Left lobe of liver (tissue), 2 donors: ENCODE results near the gene DLL4. TPM values are rescaled to one million over a fixed set of nuclear protein-coding genes. Genes with fewer than 3 reads are reported as not detected.
"Not testable (repeated sequence)": the region's sequence is repeated elsewhere in the genome, so short reads cannot be mapped to it uniquely, and the experiment has no call there.

Source experiments
- ATAC-seq: fragments of 200-7000 bp; cut with Tn5 transposase; one replicate; pipeline ENCODE4 v1.9.1; 2020; ENCODE audit warnings: mild to moderate bottlenecking, moderate library complexity
- DNase-seq: peaks from one replicate; pipeline ENCODE4 v3.0.0-alpha.2; 2020; ENCODE audit warnings: low spot score
- total RNA-seq: library from RNA; stranded (reverse); gene quantifications from one replicate; pipeline ENCODE4 v1.2.1, GENCODE V29; 2021
- donor health status: DM: no; HTN: no; CAD: no; lungs with moderate emphysema.
- donor health status: DM: no; HTN: yes; CAD: no.

The DLL4 gene
- total RNA-seq, 1 donor from 2014 or later: 3.7 TPM

DNA sequence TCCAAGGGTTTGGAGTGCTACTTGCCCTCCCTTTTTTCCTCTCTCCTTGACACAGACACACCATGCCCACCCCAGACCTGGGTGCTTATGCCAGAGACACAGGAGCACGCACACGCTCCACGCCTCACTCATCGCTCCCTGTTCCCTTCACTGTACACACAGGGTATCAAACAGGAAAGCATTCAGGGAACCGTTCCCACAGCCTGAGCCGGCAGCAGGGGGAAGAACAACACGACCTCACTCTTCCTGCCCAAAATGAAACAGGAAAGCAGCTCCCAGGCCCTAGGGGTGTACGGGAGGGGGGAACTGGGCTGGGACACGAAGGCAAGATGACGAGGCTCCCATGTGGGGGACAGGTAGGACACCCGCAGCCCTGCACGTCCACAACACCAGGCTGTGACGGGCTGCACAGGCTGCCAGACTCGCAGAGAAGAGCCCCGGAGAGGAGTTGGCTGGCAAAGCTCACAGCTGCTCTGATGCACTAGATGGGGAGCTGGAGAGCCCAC lies 11.2 kb downstream of the DLL4 start:
- no peak for DNase-seq
- no peak for ATAC-seq

- no peak for ATAC-seq
- DNase-seq: no peak
Measured at GRCh38 chr15:40941068-40941527, 12.0 kb downstream of the DLL4 start.

GRCh38 chr15:40941528-40942336 lies 12.6 kb downstream of the DLL4 start:
- peak; percentile 84 for ATAC-seq
- DNase-seq: peak; percentile 76

DNA sequence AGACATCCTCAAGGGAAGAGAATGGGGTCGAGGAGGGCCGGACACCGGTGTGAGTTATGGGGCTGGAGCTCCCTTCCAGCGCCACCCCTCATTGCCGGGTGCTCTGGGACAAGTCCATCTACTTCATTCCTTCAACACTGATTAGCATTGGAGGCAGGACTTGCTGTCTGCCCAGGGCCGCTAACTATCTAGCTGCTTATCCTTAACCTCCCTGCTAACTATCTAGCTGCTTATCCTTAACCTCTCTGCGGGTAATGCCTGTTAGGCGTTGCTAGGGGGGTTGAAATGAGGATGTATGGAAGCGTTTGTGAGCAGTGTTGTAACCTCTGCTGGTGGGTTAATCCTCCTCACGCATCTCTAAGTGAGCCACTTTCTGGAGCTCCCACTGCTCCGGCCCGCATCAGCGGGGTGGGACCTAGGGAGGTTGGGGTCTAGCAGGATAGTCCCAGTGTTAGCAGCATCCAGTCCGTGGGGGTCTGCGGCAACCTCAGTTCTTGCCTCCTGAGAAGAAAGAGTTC lies 13.3 kb downstream of the DLL4 start:
- DNase-seq: no peak
- ATAC-seq: peak; percentile 0

DNA sequence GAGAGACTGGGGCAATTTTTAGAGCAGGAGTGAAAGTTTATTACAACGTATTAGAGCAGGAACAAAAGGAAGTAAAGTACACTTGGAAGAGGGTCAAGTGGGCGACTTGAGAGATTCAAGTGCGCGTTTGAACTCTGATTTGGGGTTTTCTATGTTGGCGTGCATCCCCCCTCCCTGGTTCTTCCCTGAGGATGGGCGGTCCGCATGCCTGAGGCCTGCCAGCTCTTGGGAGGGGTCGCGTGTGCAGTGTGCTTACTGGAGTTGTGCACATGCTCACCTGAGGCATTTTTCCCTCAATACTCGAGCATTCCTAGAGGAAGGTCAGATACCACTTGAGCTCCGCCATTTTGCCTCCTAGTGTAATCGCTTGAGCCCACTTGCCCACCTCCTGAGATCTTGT lies 13.7 kb downstream of the DLL4 start:
- no peak for DNase-seq
- no peak for ATAC-seq

DNA sequence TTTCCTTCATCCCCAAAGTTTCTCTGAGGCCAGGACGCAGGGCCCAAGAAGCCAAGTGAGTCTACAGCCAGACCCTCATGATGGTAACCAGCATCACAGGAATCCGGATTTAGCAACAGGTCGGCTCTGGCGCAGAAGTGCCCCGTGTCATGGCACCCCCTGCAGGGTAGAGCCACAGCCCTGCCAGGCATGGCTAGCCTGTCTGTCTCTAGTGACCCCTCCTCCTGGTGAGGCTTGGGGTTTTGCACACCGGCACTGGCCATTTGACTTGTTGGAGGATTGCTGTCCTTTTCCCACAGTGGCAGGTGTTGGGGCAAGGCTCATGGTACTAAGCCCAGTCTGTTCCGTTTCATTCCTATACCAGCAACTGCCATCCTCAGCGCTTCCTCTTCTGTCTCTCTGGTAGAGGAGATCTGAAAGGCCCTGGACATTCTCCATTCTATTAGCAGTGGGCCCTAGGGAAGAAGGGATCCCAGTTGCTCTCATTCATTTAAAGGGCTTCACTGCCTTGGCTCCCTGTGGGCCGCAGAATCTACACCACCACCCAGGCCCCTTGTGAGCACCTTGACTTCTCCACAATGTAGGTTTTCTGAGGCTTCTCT lies 14.7 kb downstream of the DLL4 start:
- no peak for ATAC-seq
- DNase-seq: no peak

DNA sequence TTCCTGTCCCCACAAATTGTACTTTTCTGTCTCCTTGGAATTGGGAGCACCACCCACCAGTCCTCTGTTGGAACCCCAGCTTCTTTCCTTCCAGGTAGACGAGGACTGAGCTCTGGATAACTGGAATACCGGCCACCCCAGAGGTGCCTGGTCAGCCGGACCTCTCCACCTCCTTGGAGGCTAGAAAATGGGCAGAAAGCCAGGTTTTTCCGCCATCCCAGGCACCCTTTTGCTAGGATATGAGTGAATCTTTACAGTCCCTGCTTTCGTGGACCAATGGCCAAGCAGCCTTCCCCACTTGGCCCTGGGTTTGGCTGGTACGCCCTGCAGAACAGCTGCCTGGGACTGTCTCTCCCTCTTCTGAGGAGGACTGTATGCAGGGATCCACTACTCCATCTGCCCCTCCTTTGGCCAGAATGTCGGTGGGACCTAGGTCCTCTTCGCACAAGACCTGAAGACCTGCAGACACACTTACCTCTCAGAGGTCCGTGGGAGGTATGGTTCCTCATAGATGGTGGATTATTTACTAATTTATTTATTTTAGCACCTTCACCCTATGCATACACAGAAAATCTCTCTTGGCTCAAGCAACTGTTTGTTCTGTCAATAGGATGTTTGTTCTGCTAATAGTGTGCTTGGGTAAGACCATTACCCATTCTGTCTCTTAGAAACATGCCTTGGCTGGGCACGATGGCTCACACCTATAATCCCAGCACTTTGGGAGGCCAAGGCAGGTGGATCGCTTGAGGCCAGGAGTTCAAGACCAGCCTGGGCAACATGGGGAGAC lies 15.6 kb downstream of the DLL4 start:
- ATAC-seq (peak; percentile 2), DNase-seq (no peak)

DNA sequence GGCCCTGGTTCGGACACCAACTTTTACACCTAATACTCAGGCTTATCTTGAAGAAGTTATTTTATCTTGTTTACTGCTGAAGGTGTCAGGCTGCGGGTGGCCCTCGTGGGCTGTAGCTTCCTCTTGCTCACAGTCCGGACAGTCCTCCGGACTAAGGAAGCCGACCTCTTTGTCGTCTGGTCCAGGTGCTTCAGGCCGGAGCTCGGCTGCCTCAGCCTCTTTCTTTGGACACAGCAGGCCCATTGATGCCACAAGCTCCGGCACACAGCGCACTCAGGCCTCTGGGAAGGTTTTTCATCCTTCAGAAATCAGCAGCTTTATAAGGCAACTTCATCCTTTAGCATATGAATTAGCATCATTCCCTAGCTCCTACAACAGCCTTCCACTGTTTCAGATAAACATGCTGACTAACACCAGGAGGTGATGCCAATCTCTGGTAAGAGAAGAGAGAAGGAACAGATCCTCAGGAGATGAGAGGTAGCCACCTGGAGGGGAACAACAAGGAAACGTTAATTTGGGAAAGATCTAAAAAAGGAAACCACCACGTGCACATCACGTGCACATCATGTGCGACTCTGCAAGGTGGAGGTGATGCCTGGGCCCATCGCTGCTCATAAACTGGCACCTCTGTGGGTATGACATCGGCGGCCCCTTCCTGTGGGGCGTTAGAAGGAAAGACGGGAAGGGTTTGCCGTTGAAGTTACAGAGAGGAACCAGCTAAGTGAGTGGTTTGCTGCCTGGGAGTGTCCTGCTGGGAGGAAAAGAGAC lies 19.8 kb downstream of the DLL4 start:
- no peak for ATAC-seq

DNA sequence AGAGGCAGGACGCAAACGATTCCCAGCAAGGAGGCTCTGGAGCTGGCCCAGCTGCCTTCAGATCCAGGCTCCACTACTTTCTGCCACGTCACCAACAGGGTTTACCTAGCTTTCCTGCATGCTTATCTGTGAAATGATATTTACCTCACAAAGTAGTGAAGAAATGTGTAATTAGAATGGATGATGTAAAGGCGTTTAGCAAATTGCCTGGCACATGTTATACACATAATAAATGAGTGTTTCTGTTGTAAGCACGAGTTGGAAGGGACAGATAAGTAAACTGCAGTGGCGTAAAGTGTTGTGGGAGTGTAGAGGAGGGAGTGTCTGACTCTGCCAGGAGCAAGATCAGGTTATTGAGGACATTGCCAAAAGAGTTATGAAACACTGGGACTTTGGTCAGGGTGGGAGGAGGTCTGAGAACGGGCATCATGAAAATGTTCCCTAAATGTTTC lies 20.6 kb downstream of the DLL4 start:
- ATAC-seq: peak; percentile 65
- peak; percentile 81 for DNase-seq

More for the DNA sequence above, 19.8 kb downstream of the DLL4 start:
- no peak for DNase-seq

DNA sequence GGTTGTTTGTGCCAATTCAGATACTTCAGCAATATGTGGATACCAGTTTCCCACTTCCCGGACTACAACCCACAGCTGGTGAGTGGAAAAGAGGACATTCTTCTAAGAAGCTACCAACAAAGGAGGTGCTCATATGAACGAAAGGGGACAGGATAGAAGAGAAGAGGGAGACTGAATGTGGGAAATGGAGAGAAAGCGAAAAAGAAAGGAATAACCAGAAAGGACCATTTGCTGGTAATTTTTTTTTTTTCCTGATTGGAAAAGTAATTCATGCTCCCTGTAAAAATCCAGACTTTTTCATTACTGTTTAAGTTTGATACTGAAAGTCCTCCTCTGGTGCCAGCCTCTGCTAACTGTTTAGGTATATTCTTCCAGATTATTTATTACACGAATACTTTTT lies 22.6 kb downstream of the DLL4 start:
- DNase-seq (no peak), ATAC-seq (no peak)

DNA sequence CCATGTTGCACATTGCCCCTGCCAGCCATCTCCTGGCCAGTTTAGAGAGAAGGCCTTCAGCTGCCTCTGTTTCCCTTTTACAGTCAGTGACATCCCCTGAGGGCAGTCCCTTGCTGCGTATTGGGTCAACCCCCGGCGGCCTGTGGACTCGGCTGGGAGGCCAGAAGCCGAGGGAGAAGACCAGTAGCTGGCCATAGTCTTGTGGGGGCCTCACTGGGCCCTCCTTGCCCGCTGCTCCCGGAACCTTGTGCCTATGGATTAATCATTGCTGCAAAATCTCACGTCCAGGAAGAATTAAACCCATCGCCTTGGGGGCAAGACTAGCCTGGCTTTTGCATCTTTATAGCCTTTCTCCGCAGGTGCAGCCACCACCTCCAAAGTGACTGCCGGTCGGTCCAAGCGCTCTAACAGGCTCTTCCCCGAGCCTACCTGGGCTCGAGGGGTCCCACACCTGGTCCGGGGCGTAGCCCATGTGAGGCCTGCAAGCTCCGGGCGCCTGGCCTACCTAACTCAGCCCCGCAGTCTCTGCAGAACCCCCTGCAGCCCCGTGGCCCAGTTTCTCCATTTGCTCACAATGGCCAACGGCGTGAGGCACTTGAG lies 23.3 kb downstream of the DLL4 start:
- peak; percentile 23 for ATAC-seq
- DNase-seq: no peak

DNA sequence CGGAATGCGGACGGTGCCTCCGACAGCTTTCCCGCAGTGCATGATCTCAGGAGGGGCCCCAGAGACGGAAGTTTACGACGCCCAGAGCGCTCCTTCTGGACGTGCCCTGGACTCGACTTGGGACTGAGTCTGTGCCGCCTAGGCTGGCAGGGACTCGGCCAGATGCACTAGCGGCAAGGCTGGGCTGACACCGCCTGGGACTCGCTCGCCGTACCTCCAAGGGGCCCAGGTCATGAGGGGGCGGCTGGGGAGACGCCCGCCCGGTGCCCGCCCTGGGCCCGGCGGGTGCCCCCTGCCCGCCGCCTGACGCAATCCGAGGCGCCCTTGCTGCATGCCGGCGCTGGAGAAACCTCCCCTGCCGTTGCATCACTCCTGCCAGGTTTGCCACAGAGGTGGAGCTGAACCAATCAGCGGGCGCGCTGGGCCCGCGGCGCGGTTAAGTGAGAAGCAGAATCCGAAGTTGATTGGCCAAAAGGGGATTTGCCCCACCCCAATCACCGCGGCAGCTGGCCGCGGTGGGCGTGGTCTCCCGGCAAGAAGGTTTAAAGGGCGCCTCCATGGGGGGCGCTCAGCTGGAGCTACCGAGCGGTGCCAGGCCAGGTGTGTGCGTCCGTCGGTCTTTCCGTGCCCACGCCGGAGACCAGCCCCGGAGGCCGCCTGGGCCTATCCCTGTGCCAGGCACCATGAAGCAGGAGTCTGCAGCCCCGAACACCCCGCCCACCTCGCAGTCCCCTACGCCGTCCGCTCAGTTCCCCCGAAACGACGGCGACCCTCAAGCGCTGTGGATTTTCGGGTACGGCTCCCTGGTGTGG lies 24.0 kb downstream of the DLL4 start, which contains the start of gene CHAC1:
CHAC1 (plus strand) TSS at position 571 of the 812 bp plus-strand sequence; CDS start at position 684, 113 bp downstream.
- ATAC-seq (peak; percentile 83), DNase-seq (peak; percentile 99)

DNA sequence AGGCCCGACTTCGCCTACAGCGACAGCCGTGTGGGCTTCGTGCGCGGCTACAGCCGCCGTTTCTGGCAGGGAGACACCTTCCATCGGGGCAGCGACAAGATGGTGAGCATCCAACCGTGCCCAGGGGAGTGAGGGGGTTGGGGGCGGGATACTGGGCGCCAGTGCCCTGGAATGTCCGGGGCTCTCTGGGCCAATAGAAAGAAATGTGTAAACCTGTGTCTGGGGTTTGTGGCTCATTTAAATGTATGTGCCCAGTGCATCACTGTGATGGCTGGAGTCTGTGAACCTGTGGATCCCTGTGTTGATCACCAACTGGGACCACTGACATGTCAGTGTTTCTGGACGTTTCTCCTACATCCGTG lies 24.6 kb downstream of the DLL4 start:
- ATAC-seq (no peak), DNase-seq (no peak)

- ATAC-seq, DNase-seq: not testable (repeated sequence)
Measured at GRCh38 chr15:40954158-40954848, 25.2 kb downstream of the DLL4 start.

DNA sequence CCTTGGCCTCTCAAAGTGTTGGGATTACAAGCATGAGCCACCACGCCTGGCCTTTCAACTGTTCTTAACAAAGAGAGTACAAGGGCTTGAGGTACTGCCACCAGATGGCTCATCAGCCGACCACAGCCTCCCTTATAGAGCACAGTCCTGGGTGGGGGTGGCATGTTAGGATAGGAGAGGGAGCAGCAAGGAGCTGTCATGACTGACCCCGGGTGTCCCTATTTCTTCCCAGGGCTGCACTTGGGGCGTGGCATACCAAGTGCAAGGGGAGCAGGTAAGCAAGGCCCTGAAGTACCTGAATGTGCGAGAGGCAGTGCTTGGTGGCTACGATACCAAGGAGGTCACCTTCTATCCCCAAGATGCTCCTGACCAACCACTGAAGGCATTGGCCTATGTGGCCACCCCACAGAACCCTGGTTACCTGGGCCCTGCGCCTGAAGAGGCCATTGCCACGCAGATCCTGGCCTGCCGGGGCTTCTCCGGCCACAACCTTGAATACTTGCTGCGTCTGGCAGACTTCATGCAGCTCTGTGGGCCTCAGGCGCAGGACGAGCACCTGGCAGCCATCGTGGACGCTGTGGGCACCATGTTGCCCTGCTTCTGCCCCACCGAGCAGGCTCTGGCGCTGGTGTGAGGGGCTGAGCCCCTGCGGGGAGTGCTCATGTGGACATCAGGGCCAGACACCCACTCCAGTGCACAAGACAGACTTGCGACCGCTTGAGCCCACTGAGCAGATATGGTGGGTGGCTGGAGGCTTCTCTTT lies 26.2 kb downstream of the DLL4 start:
- ATAC-seq (no peak), DNase-seq (no peak)

- ATAC-seq (no peak), DNase-seq (no peak)
Measured at GRCh38 chr15:40955930-40956540, 26.9 kb downstream of the DLL4 start.

- ATAC-seq (no peak), DNase-seq (no peak)
Measured at GRCh38 chr15:40956541-40956982, 27.4 kb downstream of the DLL4 start.
